Measurements from ENCODE around the gene ROBO1. TPM values are rescaled to one million over a fixed set of nuclear protein-coding genes. Genes with fewer than 3 reads are reported as not detected.

Gene ROBO1
- total RNA-seq, 1 experiment from 2014 or later: 3.2 TPM

DNA sequence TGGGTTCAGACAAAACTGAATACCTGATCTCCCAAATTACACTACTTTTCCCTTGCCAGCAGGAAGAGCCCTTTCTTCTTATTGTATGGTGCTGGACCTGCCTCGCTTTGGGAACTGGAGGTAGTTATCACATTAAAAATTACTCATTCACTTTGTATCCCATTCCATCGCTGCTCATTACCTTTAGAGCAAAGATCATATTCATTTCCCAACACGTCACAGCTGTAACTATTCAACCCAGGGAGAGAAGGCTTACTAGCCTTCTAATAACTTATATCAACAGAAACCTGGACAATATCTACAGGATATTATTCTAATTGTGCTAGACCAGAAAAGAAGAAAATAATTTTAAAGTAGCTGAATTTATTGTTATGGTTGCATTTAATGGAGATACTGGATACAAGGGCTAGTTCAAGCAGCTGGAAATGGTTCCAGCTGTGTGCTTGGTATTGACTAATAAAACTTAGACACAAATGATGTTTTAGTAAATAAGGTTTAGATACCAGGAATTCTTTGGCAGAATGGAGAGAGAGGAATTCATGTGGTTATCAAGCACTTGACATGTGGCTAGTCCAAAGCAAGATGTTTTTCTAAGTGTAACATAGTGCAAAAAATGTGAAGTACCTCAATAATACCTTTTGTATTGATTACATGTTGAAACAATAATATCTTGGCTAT lies 656.3 kb downstream of the ROBO1 start:
- no peak for DNase-seq (ENCODE audit: extremely low read depth, low read depth)

DNA sequence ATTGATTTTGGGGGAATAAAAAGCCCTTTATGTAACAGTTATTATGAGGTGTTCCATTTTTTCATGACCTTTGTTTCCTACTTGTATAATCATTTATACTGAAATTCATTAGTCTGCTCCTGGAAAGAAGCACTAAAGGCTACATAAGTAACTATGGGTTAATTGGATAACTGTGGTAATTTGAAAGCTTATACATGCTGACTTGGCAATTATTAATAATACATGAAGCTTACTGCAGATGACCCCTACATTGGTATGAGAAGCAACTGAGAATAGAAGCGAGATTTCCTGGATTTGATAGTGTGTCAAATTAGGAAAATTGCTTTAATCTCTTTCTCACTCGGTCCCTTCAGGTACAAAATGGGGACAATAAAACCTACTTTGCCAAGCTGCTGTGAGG lies 658.0 kb downstream of the ROBO1 start:
- DNase-seq (ENCODE audit: extremely low read depth, low read depth): no peak

DNA sequence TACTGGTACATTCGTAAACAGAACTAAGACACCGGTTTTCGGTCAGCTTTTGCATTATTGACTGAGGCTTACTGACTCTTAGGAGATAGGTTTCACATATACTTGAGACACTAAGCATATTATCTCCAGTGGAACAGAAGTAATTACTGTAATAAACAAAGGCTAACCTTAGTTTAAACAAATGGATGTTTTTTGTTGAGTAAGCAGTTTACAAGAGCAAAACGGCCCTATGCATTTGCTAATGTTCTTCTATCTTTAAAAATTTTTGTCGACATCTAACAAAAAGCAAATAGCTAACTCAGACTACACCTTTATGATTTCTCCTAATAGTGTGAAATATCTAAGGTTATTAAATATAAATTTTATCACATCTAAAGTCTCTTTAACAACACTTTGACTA lies 664.5 kb downstream of the ROBO1 start:
- DNase-seq (ENCODE audit: extremely low read depth, low read depth): no peak

DNA sequence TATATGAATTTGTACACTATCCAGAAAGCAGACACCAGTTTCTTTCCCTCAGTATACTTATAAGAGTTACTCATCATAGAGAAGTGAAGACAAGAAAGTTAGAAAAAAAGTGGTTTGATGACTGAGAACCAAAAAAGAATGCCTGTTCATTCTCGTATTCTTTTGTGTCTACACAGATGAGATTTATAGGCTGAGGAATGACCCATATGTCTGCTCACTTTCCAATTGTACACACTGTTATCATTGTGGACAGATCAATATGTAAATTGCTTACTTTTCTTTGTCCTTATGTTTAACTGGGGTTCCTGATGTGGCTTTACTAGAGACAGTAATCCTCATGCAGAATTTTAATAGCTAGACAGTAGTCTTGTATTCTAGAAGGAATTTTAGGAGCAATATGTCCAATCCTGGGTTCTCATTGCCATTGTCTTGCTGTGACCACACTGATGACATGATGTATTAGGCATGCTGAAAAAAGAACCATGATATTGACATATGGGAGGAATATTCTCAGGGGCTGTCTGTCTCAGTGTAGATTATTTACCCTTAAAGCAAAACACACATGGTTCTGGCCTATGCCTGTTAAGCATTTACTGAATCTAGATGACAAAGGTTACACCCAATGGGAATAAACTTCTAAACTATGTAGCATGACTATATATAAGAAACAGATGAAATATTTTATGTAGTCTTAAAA lies 669.7 kb downstream of the ROBO1 start:
- DNase-seq (ENCODE audit: extremely low read depth, low read depth): no peak

DNA sequence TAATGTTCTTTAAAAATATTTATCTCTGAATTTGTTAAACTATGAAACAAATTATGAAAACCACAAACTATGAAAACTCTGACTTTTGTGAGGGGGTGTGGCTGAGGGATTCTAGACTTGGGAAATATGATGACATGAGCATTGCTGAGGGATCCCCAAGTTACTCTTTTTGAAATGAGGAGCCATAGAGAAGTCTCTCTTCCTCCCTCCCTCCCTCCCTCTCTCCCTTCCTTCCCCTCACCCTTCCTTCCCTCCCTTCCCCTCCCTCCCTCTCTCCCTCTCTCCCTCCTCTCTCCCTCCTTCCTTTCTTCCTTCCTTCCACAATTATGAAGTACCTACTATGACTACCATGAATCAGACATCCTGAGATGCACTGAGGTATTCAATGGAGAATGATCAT lies 673.1 kb downstream of the ROBO1 start:
- DNase-seq (ENCODE audit: extremely low read depth, low read depth): no peak

DNA sequence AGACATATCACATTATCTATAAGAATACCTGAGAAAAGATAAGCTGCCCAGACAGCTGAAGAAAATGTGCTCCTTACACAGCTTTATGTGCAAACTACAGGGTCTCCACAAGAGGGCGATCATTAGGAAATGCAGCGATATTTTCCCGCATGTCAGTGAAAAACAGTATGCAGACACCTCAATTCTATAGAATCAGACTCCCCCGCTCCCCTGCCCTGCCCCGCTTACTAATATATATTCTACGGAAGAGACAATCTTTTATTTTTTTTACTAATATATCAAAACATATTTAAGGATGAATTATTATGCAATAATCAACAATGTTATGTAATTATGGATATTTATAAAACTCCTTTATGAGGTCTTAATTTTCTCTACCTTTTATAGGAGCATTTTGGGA lies 681.3 kb downstream of the ROBO1 start:
- peak; percentile 25 for DNase-seq (ENCODE audit: extremely low read depth, low read depth)

DNA sequence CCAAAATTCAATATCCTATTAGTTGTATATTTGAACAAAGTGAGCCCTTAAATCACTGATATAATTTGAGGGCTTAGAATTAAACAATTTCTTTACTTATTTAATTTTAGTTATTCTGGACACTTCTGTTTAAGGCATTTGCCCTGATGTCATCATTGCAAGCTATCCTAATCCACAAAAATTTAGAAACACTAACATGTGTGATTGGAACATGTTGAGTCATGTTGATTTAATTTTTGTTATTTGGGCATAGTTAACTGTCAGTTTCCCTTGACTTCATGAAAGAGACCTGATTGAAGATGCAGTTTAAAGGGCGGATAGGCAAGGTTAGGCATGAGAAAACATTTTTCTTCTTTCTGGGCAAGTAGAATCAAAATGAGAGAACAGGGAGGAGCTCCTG lies 682.6 kb downstream of the ROBO1 start:
- DNase-seq (ENCODE audit: extremely low read depth, low read depth): no peak

DNA sequence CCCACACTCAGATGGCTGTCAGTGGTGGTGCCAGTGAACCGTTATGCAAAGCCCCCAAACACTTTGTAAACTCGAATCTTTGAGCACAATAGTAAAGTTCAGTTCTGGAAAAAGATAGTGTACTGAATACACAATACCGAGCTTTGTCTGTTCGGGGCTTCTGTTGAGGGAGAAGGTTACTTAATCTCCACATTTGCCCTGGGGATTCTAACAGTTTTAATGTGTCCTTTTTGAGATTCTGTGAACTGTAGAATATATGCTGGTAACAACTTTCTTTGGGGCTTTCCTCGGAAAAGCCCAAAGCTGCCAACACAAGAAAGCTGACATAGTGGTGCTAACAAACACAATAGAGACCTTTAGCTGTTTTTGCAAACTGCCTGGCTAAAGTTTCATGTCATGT lies 686.5 kb downstream of the ROBO1 start:
- no peak for DNase-seq (ENCODE audit: extremely low read depth, low read depth)

DNA sequence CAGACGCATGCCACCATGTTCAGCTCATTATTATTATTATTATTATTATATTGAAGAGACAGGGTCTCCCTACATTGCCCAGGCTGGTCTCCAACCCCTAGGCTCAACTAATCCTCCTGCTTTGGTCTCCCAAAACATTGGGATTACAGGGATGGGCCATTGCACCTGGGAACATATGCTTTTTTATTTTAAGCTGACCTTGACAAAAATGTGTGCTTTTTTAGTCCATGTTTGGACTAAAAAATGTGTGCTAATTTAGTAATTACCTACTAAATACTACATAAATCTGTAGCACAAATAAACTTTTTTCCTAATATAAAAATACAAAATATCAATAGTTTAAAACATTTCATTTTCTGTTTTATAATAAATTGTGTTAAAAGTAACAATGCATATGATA lies 693.2 kb downstream of the ROBO1 start:
- no peak for DNase-seq (ENCODE audit: extremely low read depth, low read depth)

DNA sequence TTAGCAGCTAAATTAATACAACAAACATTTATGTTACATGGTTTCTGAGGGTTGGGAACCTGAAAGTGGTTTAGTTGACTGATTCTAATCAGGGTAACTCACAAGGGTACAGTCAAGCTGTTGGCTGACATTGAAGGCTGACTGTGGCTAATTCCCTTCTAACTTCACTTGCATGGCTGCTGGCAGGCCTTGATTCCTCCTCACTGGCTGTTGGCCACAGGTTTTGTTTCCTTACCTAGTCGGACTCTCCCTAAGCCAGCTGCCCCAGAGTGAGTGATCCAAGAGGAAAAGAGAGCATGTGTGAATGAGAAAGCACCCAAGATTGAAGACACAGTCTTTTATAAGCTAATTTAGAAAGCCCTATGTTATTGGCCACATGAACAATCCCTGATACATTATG lies 700.1 kb downstream of the ROBO1 start:
- DNase-seq (ENCODE audit: extremely low read depth, low read depth): no peak

DNA sequence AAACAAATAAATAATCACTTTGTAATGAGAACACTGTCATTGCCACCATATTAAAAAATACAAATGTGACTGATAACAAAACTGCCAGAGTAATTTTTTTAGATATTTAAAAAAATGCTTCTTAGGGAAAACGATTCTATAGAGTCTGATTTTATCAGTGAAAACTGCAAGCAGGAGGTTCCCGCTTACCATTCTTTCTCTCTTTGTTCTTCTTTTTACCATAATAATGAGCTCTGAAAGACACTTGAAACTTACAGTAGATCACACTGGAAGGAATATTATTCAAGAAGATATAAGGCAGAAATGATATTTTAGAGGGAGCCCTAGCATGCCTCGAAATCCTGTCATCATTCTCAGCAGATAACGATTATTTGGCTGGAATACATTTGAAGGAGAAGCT lies 701.3 kb downstream of the ROBO1 start:
- DNase-seq (ENCODE audit: extremely low read depth, low read depth): no peak

DNA sequence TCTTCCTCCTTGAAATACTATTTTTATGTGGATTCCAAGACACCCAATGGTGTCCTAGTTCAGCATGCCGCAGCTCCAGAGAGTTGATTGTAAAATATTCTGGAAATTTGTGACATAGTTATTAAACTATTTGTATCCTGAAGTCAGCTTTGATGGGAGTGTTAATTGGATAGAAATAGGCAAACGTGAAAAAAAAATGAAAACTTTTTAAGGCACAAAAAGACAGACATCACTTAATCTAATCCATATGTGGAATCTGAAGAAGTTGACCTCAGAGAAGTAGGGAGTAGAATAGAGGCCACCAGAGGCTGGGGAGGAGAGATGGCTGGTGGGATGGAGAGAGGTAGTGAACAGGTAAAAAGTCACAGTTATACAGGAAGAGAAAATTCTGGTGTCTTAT lies 704.2 kb downstream of the ROBO1 start:
- no peak for DNase-seq (ENCODE audit: extremely low read depth, low read depth)

DNA sequence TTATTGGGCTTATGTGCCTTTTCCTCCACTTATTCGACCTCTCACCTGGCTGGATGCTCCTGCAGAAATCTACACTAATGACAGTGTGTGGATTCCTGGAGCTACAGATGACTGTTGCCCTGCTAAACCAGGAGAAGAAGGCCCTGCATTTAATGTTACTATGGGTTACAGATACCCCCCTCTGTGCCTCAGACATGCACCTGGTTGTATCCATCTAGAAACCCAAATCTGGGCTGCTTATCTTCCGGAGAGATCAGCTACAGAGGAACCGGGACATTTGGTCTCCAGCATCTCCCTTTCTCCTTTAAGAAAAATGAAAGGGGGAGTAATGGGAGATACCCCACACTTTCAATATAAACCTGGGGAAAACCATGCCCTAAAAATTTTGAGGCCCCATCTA lies 710.0 kb downstream of the ROBO1 start:
- DNase-seq (ENCODE audit: extremely low read depth, low read depth): no peak

DNA sequence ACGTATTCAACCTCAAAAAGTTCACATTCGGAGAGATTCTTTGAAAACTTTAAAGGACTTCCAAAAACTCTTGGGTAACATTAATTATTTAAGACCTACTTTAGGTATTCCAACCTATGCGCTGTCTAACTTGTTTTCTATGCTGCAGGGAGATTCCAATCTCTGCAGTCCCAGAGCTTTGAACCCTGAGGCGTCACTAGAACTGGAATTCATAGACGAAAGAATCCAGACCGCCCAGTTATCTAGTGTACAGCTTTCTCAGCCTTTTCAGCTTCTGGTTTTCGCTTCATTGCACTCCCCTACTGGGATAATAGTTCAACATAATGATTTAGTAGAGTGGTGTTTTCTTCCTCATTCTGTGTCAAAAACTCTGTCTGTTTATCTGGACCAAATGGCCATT lies 711.3 kb downstream of the ROBO1 start:
- no peak for DNase-seq (ENCODE audit: extremely low read depth, low read depth)

DNA sequence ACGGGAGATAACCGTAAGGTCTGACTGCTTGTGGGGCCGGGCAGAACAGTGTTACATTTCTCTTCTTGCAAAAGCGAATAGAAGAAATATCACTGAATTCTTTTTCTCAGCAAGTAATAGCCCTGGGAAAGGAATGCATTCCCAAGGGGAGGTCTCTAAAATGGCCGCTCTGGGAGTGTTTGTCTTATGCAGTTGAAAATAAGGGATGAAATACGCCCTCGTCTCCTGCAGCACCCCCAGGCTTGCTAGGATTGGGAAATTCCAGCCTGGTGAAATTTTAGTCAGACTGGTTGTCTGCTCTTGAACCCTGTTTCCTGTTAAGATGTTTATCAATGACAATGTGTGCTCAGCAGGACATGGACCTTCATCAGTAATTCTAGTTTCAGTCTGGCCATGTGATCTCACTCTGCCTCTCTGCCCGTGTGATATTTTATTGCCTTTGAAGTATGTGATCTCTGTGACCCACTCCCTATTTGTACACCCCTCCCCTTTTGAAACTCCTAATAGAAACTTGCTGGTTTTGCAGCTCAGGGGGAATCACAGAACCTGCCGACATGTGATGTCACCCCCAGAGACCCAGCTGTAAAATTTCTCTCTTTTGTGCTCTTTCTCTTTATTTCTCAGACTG lies 715.6 kb downstream of the ROBO1 start:
- DNase-seq (ENCODE audit: extremely low read depth, low read depth): no peak

DNA sequence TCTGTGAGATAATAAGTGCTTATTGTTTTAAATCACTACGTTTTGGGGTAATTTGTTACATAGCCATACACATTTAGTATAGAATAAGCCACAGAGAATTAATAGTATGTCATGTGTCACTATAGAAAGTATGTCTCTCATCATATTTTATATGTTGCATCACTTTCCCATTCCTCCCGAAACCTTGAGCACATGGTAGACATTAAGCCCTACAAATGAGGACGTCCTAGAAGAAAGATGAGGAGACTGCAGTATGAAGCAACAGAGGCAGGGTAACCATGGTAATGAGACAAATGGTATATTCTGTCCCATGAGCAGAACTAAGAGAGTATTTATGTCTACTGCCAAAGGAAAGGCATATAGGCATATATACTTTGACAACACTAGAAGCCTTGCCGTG lies 720.2 kb downstream of the ROBO1 start:
- no peak for DNase-seq (ENCODE audit: extremely low read depth, low read depth)

DNA sequence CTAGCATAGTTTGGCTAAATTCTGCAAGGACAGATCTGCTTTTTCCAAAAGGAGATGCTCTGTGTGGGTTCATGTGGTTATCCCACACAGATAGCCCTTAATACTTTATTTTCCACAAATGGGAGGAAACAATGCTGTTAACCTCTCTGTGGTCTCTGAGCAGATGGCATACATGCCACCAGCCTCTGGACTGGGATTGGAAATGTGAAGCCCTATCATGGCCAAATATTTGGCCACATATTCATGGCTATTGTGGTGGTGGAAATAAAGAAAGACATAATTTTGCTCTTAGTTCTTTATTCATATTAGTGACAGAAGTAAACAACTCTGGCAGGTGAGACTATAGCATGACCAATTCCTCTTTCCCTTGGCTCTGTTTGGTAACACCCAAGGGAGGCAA lies 726.2 kb downstream of the ROBO1 start:
- no peak for DNase-seq (ENCODE audit: extremely low read depth, low read depth)

DNA sequence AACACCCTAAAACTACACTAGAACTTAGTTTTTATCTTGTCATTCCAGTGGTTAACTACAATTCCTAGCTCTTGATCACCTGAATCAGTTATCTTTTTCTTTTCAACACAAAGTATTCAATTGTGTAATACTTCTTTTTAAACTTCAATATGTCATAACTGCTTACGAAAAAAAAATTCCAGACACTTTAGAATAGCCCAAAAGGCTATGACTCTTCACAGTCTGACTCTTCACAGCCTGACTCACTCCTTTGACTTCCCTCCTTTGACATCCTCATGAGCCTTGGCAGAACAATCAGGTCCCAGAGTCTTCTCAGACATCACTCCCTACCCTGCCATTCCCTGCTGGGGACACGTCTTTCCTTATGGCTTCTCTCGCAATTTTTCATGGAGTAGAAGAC lies 727.1 kb downstream of the ROBO1 start:
- no peak for DNase-seq (ENCODE audit: extremely low read depth, low read depth)

DNA sequence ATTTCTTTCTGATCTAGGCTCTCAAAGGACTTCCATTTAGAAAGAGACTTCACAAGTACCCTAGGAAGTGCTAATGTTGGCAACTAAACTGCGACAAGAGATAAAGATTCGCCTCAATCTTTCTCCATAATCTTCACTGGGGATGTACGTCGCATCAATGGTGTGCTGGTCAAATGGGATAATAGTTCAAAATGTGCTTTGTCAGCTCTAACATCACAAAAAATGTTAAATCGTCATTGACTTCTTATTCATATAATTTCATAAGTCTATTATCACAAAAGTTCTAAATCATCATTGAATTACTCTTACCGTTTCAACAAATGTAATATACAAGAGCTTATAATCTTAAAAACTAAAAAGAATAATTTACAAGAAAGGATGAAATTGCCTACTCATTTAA lies 727.7 kb downstream of the ROBO1 start:
- DNase-seq (ENCODE audit: extremely low read depth, low read depth): no peak

DNA sequence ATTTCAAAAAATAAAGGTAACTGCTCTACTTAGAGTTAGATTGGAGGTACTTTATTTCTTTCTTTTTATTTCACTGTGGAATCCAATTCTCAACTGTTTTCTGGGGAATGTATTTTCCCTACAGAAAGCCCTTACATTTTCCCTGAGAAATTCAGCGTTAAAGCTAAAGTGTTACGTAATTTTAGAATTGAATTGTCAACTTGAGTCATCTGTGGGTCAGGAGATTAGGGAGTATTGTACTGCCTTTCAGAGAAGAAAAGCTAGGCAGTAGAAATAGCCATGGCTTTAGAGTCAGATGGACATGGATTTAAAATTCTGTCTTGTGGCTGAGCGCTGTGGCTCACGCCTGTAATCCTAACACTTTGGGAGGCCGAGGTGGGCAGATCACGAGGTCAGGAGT lies 728.6 kb downstream of the ROBO1 start:
- no peak for DNase-seq (ENCODE audit: extremely low read depth, low read depth)

DNA sequence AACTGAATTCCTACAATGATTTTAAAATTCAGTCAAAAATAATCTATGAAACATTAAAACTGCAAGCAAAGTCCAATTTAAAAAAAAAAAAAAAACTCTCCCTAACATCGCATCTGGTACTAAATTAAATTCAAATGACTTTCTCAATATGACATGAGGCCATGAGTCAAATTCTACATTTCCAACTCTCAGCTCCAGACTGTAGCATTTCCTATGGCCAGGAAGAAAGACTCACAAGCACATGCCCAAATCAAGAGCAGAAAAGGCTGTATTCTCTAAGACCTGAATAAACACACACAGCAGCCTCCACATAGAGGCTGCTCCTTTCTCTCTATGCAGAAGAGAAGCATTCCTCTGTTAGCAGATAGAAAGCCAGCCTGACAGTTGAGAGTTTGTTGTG lies 729.2 kb downstream of the ROBO1 start:
- no peak for DNase-seq (ENCODE audit: extremely low read depth, low read depth)

DNA sequence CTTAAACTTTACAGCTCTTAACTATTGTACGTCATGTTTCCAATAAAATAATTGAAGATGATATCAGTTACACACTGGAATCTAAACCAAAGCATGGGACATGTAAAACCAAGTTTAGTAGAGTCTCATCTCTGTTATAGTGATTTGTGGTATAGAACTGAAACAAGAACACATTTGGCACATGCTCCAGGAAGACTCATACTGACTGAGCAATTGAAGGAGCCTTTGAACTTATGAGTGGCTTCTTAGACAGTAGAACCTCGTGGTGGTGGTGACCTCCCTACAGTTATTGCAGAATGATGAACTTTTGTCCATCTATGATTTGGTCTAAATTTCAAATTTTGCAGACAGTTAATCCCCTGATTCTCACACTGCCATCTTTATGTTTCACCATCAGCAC lies 729.7 kb downstream of the ROBO1 start:
- DNase-seq (ENCODE audit: extremely low read depth, low read depth): no peak

All from NCI-H460 (cell line).